ENCODE measurements around the gene GNL1.

Gene GNL1

DNA sequence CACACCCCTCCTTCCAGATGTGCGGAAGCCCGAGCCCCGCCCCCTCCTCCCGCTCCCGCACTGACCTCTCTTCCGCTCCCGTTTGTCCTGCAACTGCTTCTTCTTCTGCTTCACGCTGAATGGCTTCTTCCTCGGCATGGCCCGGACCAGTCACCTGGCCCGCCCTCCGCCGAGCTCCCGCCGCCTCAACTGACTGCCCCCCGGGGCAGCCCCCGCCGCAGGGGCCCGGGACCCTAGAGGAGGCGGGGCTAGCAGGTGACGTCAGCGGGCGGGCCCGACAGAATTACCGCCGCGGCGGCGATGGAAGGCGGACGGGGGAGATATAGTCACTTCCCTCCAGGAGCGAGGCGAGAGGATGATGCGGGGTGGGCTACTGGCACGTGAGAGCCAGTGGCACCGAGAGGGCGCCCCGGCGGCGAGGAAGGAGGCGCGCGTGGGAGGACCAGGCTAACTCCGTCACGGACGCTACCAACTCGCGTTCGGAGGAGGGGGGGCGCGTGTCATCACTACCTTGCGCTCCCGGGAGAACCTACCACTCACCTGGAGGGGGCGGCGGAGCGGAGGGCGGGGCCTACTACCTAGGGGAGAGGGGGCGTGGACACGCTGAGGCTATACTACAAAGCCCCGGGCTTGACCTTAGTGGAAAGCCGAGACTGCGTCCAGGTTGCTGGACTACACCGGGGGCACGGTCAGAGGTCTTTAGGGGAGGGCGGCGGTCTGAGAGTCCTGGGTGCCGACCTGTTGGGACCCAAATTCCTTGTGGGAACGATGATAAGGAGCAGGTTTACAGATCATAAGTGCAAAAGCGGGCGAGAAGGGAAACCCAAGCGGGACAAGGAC lies at the start of gene GNL1 (continued):
- TF ChIP-seq KLF1 (tag by site-specific recombination; IDR thresholded peaks at IDR 0.05) (peak; percentile 63), ZNF140 (tag by site-specific recombination; IDR thresholded peaks at IDR 0.05) (no peak), ZNF19 (tag by site-specific recombination; IDR thresholded peaks at IDR 0.05; ENCODE audit: low read depth) (no peak), PRDM4 (tag by site-specific recombination; IDR thresholded peaks at IDR 0.05) (0 out of 2 replicates have a peak, but pooled peaks have one; percentile 8), ZNF48 (tag by site-specific recombination; IDR thresholded peaks at IDR 0.05) (no peak), HOXD13 (CRISPR knock-in tag; IDR thresholded peaks at IDR 0.05; ENCODE audit: borderline replicate concordance) (no peak), ZNF354C (tag by site-specific recombination; IDR thresholded peaks at IDR 0.05; ENCODE audit: borderline replicate concordance, low read depth) (no peak), ZNF138 (tag by site-specific recombination; IDR thresholded peaks at IDR 0.05; ENCODE audit: borderline replicate concordance) (no peak), ZFHX2 (tag by site-specific recombination; conservative IDR thresholded peaks at IDR 0.05) (peak; percentile 93), MYNN (tag by site-specific recombination; IDR thresholded peaks at IDR 0.05; ENCODE audit: borderline replicate concordance) (no peak), KLF17 (tag by site-specific recombination; IDR thresholded peaks at IDR 0.05) (peak; percentile 86), ZNF302 (tag by site-specific recombination; IDR thresholded peaks at IDR 0.05; ENCODE audit: low read depth) (no peak), ZSCAN23 (tag by site-specific recombination; IDR thresholded peaks at IDR 0.05) (peak; percentile 43; the same call in 1 of the 2 replicates), ZNF580 (tag by site-specific recombination; IDR thresholded peaks at IDR 0.05) (0 out of 2 replicates have a peak, but pooled peaks have one; percentile 12), ZNF121 (tag by site-specific recombination; IDR thresholded peaks at IDR 0.05) (no peak), ZNF114 (tag by site-specific recombination; IDR thresholded peaks at IDR 0.05) (no peak), ZNF701 (tag by site-specific recombination; IDR thresholded peaks at IDR 0.05) (no peak), MZF1 (tag by site-specific recombination; IDR thresholded peaks at IDR 0.05; ENCODE audit: borderline replicate concordance) (no peak), ZNF423 (tag by site-specific recombination; IDR thresholded peaks at IDR 0.05) (peak; percentile 64), ZBTB7A (tag by site-specific recombination; IDR thresholded peaks at IDR 0.05; ENCODE audit: low read depth) (peak; percentile 75), ZSCAN18 (tag by site-specific recombination; IDR thresholded peaks at IDR 0.05) (no peak), ZNF16 (tag by site-specific recombination; IDR thresholded peaks at IDR 0.05; ENCODE audit: low read depth) (no peak), SCRT2 (tag by site-specific recombination; IDR thresholded peaks at IDR 0.05) (no peak), ZNF510 (tag by site-specific recombination; IDR thresholded peaks at IDR 0.05; ENCODE audit: insufficient replicate concordance) (no peak)
- TF ChIP-seq, protein P1, sequence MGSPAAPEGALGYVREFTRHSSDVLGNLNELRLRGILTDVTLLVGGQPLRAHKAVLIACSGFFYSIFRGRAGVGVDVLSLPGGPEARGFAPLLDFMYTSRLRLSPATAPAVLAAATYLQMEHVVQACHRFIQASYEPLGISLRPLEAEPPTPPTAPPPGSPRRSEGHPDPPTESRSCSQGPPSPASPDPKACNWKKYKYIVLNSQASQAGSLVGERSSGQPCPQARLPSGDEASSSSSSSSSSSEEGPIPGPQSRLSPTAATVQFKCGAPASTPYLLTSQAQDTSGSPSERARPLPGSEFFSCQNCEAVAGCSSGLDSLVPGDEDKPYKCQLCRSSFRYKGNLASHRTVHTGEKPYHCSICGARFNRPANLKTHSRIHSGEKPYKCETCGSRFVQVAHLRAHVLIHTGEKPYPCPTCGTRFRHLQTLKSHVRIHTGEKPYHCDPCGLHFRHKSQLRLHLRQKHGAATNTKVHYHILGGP (tag by site-specific recombination; IDR thresholded peaks at IDR 0.05), result no peak
- TF ChIP-seq, protein P2, sequence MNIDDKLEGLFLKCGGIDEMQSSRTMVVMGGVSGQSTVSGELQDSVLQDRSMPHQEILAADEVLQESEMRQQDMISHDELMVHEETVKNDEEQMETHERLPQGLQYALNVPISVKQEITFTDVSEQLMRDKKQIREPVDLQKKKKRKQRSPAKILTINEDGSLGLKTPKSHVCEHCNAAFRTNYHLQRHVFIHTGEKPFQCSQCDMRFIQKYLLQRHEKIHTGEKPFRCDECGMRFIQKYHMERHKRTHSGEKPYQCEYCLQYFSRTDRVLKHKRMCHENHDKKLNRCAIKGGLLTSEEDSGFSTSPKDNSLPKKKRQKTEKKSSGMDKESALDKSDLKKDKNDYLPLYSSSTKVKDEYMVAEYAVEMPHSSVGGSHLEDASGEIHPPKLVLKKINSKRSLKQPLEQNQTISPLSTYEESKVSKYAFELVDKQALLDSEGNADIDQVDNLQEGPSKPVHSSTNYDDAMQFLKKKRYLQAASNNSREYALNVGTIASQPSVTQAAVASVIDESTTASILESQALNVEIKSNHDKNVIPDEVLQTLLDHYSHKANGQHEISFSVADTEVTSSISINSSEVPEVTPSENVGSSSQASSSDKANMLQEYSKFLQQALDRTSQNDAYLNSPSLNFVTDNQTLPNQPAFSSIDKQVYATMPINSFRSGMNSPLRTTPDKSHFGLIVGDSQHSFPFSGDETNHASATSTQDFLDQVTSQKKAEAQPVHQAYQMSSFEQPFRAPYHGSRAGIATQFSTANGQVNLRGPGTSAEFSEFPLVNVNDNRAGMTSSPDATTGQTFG (tag by site-specific recombination; IDR thresholded peaks at IDR 0.05; ENCODE audit: borderline replicate concordance), result no peak
- TF ChIP-seq, protein P3, sequence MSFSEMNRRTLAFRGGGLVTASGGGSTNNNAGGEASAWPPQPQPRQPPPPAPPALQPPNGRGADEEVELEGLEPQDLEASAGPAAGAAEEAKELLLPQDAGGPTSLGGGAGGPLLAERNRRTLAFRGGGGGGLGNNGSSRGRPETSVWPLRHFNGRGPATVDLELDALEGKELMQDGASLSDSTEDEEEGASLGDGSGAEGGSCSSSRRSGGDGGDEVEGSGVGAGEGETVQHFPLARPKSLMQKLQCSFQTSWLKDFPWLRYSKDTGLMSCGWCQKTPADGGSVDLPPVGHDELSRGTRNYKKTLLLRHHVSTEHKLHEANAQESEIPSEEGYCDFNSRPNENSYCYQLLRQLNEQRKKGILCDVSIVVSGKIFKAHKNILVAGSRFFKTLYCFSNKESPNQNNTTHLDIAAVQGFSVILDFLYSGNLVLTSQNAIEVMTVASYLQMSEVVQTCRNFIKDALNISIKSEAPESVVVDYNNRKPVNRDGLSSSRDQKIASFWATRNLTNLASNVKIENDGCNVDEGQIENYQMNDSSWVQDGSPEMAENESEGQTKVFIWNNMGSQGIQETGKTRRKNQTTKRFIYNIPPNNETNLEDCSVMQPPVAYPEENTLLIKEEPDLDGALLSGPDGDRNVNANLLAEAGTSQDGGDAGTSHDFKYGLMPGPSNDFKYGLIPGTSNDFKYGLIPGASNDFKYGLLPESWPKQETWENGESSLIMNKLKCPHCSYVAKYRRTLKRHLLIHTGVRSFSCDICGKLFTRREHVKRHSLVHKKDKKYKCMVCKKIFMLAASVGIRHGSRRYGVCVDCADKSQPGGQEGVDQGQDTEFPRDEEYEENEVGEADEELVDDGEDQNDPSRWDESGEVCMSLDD (tag by site-specific recombination; IDR thresholded peaks at IDR 0.05), result peak; percentile 91

Measured in HEK293 (cell line).